GM19099 (cell line): ENCODE measurements around the gene NFIL3.

Source experiments
- POLR2A ChIP-seq: IDR thresholded peaks from 3 replicates; pipeline ENCODE4 v1.6.1; 2011; ENCODE audit warnings: low read depth; ENCODE audit not compliant: insufficient read length; ENCODE audit errors: extremely low read depth

The NFIL3 gene

GRCh38 chr9:91423785-91424402, at the start of gene NFIL3:
Gene NFIL3, minus strand, starts transcription at chr9:91423832. Its CDS starts 13,098 bp downstream, at chr9:91410734.
- TF ChIP-seq POLR2A, result no peak

GRCh38 chr9:91465420-91465819, 41.8 kb upstream of the NFIL3 start:
- no peak for TF ChIP-seq POLR2A

- TF ChIP-seq POLR2A, result no peak
Observed at GRCh38 chr9:91458906-91459305, 35.3 kb upstream of the NFIL3 start.

- no peak for TF ChIP-seq POLR2A
Observed at GRCh38 chr9:91452844-91453243, 29.2 kb upstream of the NFIL3 start.

GRCh38 chr9:91451431-91452270, 28.0 kb upstream of the NFIL3 start:
- no peak for TF ChIP-seq POLR2A

GRCh38 chr9:91445135-91445534, 21.5 kb upstream of the NFIL3 start:
- TF ChIP-seq POLR2A, result no peak

- TF ChIP-seq POLR2A, result no peak
Observed at GRCh38 chr9:91443994-91444392, 20.4 kb upstream of the NFIL3 start.

GRCh38 chr9:91443321-91443993, 19.8 kb upstream of the NFIL3 start:
- TF ChIP-seq POLR2A, result no peak

- TF ChIP-seq POLR2A, result no peak
Observed at GRCh38 chr9:91436841-91437240, 13.2 kb upstream of the NFIL3 start.

GRCh38 chr9:91433180-91433579, 9.5 kb upstream of the NFIL3 start:
- TF ChIP-seq POLR2A, result no peak

GRCh38 chr9:91431485-91431884, 7.9 kb upstream of the NFIL3 start:
- TF ChIP-seq POLR2A, result no peak

GRCh38 chr9:91429501-91429900, 5.9 kb upstream of the NFIL3 start:
- no peak for TF ChIP-seq POLR2A

GRCh38 chr9:91428927-91429351, 5.3 kb upstream of the NFIL3 start:
- TF ChIP-seq POLR2A, result no peak

GRCh38 chr9:91428436-91428835, 4.8 kb upstream of the NFIL3 start:
- TF ChIP-seq POLR2A, result no peak

GRCh38 chr9:91427873-91428272, 4.2 kb upstream of the NFIL3 start:
- no peak for TF ChIP-seq POLR2A
